H1 (cell line): ENCODE measurements around the gene EIPR1. TPM values are rescaled to one million over a fixed set of nuclear protein-coding genes. Genes with fewer than 3 reads are reported as not detected.

ENCODE experiments used
- CHD1 ChIP-seq: IDR thresholded peaks from 2 replicates; pipeline ENCODE4 v1.6.1; 2012; ENCODE audit warnings: low read depth, low read length, improper control_type of control experiment
- CTCF ChIP-seq, 3 experiments: IDR thresholded peaks; 1 replicate in 2 of 3; 2 replicates in 1 of 3; pipeline versions ENCODE4 v1.5.1 to v1.6.1; 2011; ENCODE audit warnings: low read length in 3 of 3, mild to moderate bottlenecking in 3 of 3, inconsistent platforms in 2 of 3, low read depth in 1 of 3, moderate library complexity in 1 of 3; ENCODE audit not compliant: insufficient read depth in 1 of 3; ENCODE audit errors: control extremely low read depth in 1 of 3
- HDAC2 ChIP-seq, 2 experiments: fragments of 300-600 bp in 1 of 2; sonication (generic) in 1 of 2; IDR thresholded peaks; 2 replicates each; pipeline ENCODE4 v1.6.1; 2011 to 2012; ENCODE audit warnings: low read depth in 2 of 2, low read length in 2 of 2, mild to moderate bottlenecking in 2 of 2, moderate library complexity in 2 of 2, borderline replicate concordance in 1 of 2, inconsistent platforms in 1 of 2
- KDM1A ChIP-seq: fragments of 200-600, 300-600 bp; sonication (generic); IDR thresholded peaks from 2 replicates; pipeline ENCODE4 v1.7.1; 2016; ENCODE audit warnings: mild to moderate bottlenecking, low read length, borderline replicate concordance
- KDM5A ChIP-seq: fragments of 200-600 bp; IDR thresholded peaks from 2 replicates; pipeline ENCODE4 v1.7.1; 2012; ENCODE audit warnings: mild to moderate bottlenecking, low read length, inconsistent platforms, mixed read lengths
- SAP30 ChIP-seq: fragments of 300-600 bp; sonication (generic); IDR thresholded peaks from 2 replicates; pipeline ENCODE4 v1.7.1; 2012; ENCODE audit warnings: low read length, moderate library complexity, mild to moderate bottlenecking, inconsistent platforms; ENCODE audit not compliant: insufficient read depth, insufficient replicate concordance
- SIRT6 ChIP-seq: IDR thresholded peaks from one replicate; pipeline ENCODE4 v1.7.1; 2012; ENCODE audit warnings: low read length, inconsistent platforms
- SP4 ChIP-seq: IDR thresholded peaks from 2 replicates; pipeline ENCODE4 v1.6.1; 2012; ENCODE audit warnings: low read length, inconsistent platforms
- polyA plus RNA-seq, 7 experiments: library from polyadenylated mRNA; depleted of rRNA in 3 of 7; stranded (reverse) in 5 of 7; unstranded in 2 of 7; fragments of >200 nt in 5 of 7; fragments of 200-250 nt in 2 of 7; gene quantifications; 1 replicate in 5 of 7; 2 replicates in 1 of 7; 4 replicates in 1 of 7; pipeline versions ENCODE4 v1.2.1 to v1.2.3, GENCODE V29; 2011 to 2013; ENCODE audit warnings: missing spikeins in 2 of 7, mixed read lengths in 2 of 7
- total RNA-seq: library from RNA; stranded (reverse); fragmentation: NEBNext Ultra II Directional; extraction: Animal tissue kit (Norgen Biotek cat#: 25700); gene quantifications from 2 replicates; pipeline ENCODE4 v1.2.1, GENCODE V29; 2021

The EIPR1 gene
- total and polyA plus RNA-seq, 2 of the 8 experiments (the other 6 are each of a cell fraction or from before 2014, with no cell fraction given) = 26.3 to 56.4 TPM

GRCh38 chr2:3266925-3267867, 110.4 kb downstream of the EIPR1 start (continued):
- no peak for TF ChIP-seq SAP30
- no peak for TF ChIP-seq KDM5A
- no peak for TF ChIP-seq KDM1A
- TF ChIP-seq CHD1 = no peak
- TF ChIP-seq SIRT6 = no peak
- TF ChIP-seq SP4 = no peak
- TF ChIP-seq CTCF (IDR thresholded peaks at IDR 0.05; ENCODE audit: control extremely low read depth in 1 of 3, insufficient read depth in 1 of 3, low read depth in 1 of 3, low read length in 3 of 3) = no peak
- TF ChIP-seq HDAC2 (IDR thresholded peaks at IDR 0.05; ENCODE audit: borderline replicate concordance in 1 of 2, low read depth in 2 of 2, low read length in 2 of 2) = no peak
